NCI-H1694 (cell line): ENCODE measurements around the gene RPL12.

Experiments used
- DNase-seq: peaks from one replicate; lab custom pipeline; 2025; lab: John Stamatoyannopoulos, UW

The RPL12 gene

GRCh38 chr9:127403507-127404192 lies 47.6 kb downstream of the RPL12 start:
- no peak for DNase-seq

DNA sequence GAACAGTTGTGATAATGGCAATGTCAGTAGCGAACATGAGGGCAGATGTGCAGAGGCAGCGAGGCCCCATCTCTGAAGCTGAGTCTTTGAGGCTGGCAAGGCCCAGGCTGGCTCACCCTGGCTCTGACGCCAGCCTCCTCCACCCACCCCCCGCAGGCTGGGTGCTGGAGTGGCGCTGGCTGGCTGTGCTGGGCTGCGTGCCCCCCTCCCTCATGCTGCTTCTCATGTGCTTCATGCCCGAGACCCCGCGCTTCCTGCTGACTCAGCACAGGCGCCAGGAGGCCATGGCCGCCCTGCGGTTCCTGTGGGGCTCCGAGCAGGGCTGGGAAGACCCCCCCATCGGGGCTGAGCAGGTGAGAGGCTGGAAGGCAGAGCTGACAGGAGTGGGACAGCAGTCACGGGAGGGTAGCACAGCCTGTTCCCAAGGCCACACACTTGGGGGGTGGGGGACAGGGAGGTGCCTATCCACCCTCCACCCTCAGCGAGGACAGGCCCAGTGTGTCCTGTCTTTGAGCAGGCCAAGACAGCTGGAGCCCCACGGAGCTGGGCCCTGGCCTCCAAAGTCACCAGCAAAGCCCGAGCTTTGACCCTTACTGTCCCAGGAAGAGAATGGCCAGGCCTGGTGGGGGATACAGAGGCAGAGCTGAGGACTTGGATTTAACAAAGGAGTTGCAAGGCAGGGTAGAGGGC lies 48.7 kb downstream of the RPL12 start:
- no peak for DNase-seq

GRCh38 chr9:127399736-127400269 lies 51.4 kb downstream of the RPL12 start:
- no peak for DNase-seq

DNA sequence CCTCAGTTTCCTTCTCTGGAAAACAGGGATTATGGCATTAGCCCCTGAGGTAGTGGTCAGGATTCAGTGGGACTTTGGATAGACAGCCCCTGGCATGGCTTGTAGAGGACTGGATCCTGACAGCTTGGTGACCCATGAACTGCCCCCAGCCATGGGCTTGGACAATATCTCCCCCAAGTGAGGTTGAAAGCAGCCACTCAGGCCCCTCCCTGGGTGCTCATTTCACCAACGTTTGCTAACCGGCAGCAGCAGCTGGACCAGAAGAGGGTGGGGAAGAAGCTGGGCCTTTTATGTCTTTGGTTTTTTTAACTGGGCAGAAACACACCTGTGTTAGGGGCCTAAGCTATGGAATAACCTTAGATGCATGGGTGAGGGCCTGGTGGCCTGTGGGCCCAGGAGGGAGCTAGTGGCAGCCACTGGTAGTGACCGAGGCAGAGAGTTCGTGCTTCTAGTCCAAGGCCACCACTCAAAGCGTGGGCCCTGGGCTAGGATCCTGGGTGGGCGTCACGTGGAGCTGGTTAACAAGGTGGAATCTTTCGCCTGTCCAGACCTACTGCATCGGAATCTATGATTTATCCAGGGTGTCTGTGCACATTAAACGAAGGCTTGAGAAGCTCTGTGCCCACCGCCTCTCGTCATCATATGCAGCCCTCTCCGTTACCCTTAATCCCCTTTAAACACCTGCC lies 52.3 kb downstream of the RPL12 start:
- DNase-seq, result no peak

DNA sequence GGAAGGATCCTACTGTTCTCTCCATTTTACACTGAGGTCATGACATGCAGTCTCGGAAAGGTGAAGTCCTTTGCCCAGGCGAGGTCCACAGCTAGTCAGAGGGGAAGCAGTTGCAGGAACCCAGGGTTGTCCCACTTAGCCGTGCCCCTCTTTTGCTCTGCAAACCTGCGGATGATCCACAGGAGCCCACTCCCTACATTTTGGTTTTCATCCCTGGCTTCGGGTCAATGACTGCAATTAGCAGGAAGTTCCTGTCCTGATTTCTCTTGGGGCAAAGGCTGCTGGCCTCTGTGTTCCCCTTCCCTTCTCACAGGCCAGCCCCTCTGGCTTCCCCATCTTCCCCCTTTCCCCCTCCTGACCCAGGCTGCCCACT lies 52.9 kb downstream of the RPL12 start:
- DNase-seq, result no peak
